Measurements from ENCODE around the gene ME1. TPM values are rescaled to one million over a fixed set of nuclear protein-coding genes. Genes with fewer than 3 reads are reported as not detected.

Gene ME1
- total RNA-seq, 1 experiment from 2014 or later: 7.8 TPM

DNA sequence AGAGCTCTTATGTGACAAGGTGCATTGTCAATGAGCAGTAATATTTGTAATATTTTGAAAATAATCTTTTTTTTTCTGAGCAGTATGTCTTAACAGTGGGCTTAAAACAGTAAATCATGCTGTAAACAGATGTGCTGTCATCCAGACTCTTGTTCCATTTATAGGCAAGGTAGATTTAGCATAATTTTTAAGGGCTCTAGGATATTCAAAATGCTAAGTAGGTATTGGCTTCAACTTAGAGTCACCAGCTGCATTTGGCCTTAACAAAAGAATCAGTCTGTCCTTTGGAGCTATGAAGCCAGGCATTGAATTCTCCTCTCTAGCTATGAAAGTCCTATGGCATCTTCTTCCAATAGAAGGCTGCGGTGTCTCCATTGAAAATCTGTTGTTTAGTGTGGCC is 63.7 kb downstream of the ME1 start:
- Histone ChIP-seq H3T11ph (ENCODE audit: low read length) (no peak overlapping the region), H2BK12ac (ENCODE audit: insufficient read length, low read depth, low read length) (no peak overlapping the region), H4K5ac (ENCODE audit: insufficient read length, low read depth, low read length) (no peak overlapping the region), H2BK5ac (ENCODE audit: insufficient read length, low read length) (no peak overlapping the region), H3K23ac (ENCODE audit: insufficient read length, low read depth, low read length) (no peak overlapping the region), H3K27me3 (ENCODE audit: insufficient read depth, low read length) (no peaks in the 10 kb centered on the region), H3K4ac (ENCODE audit: low read depth, low read length) (no peak overlapping the region), H4K8ac (replicated peaks; ENCODE audit: insufficient read length, low read depth, low read length) (no peak overlapping the region), H3K79me2 (ENCODE audit: insufficient read depth, low read length) (no peaks in the 10 kb centered on the region), H2AFZ (ENCODE audit: low read length) (no peak overlapping the region), H3K23me2 (ENCODE audit: insufficient read length, low read depth, low read length, poor library complexity, severe bottlenecking) (no peaks in the 10 kb centered on the region), H3K4me1 (ENCODE audit: insufficient read depth, low read length) (no peaks in the 10 kb centered on the region), H4K20me1 (ENCODE audit: control insufficient read depth, insufficient read depth, insufficient read length) (no peaks in the 10 kb centered on the region), H3K14ac (ENCODE audit: insufficient read depth, low read length) (no peak overlapping the region), H3K56ac (ENCODE audit: insufficient read length, low read depth, low read length) (no peak overlapping the region), H3K9ac (ENCODE audit: extremely low read depth, insufficient read length, low read length) (no peak overlapping the region), H2BK20ac (ENCODE audit: low read depth, low read length, poor library complexity, severe bottlenecking) (no peak overlapping the region), H2AK5ac (ENCODE audit: insufficient read length, low read length) (no peak overlapping the region), H3K4me2 (ENCODE audit: insufficient read depth, insufficient read length, low read length) (no peak overlapping the region), H3K27ac (ENCODE audit: insufficient read length, low read depth, low read length) (no peak overlapping the region), H2BK15ac (ENCODE audit: low read depth, low read length) (no peak overlapping the region), H3K79me1 (ENCODE audit: insufficient read depth, low read depth, low read length, poor library complexity, severe bottlenecking) (no peaks in the 10 kb centered on the region), H2BK120ac (ENCODE audit: low read depth, low read length, poor library complexity, severe bottlenecking) (no peak overlapping the region), H3K9me3 (ENCODE audit: control insufficient read depth, low read depth, low read length) (no peaks in the 10 kb centered on the region), H4K91ac (ENCODE audit: insufficient read length, low read depth, low read length) (no peak overlapping the region), H3K18ac (ENCODE audit: insufficient read length, low read depth, low read length) (no peak overlapping the region)
- H3K36me3 Mint-ChIP-seq (ENCODE audit: insufficient read depth in 1 of 3, low read depth in 3 of 3): peaks cover 0 to 5% (median 1%) of the 10 kb centered on the region in 3 experiments; a peak in 4 of 7 replicates
- no CpG with 5 or more reads among the region's 1 CpG for WGBS (ENCODE audit: extremely low coverage, insufficient read length, low lambda C conversion rate)
- DNase-seq: no peak
- no peaks in the 10 kb centered on the region for H3K4me1 Mint-ChIP-seq
- no peaks in the 10 kb centered on the region for H3K9me3 Mint-ChIP-seq
- H3K27me3 Mint-ChIP-seq (ENCODE audit: low read depth): no peaks in the 10 kb centered on the region
- H3K27ac Mint-ChIP-seq: no peak overlapping the region
- TF ChIP-seq, protein P1, sequence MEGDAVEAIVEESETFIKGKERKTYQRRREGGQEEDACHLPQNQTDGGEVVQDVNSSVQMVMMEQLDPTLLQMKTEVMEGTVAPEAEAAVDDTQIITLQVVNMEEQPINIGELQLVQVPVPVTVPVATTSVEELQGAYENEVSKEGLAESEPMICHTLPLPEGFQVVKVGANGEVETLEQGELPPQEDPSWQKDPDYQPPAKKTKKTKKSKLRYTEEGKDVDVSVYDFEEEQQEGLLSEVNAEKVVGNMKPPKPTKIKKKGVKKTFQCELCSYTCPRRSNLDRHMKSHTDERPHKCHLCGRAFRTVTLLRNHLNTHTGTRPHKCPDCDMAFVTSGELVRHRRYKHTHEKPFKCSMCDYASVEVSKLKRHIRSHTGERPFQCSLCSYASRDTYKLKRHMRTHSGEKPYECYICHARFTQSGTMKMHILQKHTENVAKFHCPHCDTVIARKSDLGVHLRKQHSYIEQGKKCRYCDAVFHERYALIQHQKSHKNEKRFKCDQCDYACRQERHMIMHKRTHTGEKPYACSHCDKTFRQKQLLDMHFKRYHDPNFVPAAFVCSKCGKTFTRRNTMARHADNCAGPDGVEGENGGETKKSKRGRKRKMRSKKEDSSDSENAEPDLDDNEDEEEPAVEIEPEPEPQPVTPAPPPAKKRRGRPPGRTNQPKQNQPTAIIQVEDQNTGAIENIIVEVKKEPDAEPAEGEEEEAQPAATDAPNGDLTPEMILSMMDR (conservative IDR thresholded peaks at IDR 0.05): no peak
- H3K4me3 Mint-ChIP-seq: no peak overlapping the region
